GM18907 (cell line): Measurements from ENCODE around the gene HNRNPA3.
"Not testable (repeated sequence)": the region's sequence is repeated elsewhere in the genome, so short reads cannot be mapped to it uniquely, and the experiment has no call there.

Experiments
- ATAC-seq: cut with Tn5 transposase; IDR thresholded peaks from one replicate; pipeline ENCODE4 v1.9.1; 2021; ENCODE audit warnings: mild to moderate bottlenecking, moderate library complexity; ENCODE audit not compliant: unreplicated experiment

The HNRNPA3 gene

DNA sequence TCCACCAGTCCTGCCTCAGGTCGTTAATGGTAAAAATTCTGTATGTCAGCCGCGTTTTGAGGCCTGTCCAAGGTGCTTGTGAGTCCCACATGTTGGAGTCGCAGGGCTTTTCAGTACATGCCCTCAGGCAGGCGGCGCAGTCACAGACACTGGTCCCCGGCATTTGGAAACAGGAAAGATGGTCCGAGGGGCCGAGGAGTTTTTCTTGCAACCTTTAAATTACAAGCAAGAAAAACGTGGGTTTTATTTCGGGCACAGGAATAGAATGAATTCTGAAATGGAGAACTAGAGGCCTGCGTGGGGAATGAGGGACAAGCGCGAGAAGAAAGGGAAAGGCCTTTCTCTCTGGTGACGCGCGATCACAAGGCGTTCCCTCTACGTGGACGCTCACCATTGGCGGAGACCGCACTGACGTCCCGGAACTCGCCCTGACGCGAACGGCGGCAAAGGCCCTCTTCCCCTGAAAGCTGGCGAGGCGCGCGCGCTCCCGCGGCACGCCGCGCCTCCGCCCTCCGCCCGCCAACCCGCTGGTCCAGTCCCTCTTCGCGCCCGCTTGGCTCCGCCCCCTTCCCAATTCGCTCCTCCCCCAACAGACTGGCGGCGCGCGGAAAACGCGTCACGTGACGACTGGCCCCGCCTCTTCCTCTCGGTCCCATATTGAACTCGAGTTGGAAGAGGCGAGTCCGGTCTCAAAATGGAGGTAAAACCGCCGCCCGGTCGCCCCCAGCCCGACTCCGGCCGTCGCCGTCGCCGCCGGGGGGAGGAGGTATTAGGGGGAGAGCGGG is at the start of gene HNRNPA3:
HNRNPA3 (plus strand) TSS at position 689 of the 785 bp plus-strand sequence; CDS start at position 695, 6 bp downstream.
- peak; percentile 88 for ATAC-seq

DNA sequence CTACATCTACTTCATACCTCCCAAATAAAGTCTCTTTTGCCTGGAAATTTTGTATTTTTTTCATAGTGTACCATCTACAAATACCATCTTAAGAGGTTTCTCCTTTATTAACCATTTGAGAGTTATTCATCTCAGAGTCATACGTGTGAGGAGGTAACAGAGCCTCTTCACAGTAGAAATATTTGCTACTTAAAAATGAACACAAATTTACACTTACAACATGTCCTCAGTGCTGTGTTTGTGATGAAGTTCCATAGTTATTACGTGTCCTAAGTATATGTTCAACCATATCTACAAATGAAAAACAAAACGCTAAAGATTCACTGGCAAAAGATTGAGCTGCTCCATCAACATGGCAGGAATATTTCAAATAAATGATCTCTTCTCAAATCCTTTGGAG is 48.5 kb upstream of the HNRNPA3 start:
- no peak for ATAC-seq

DNA sequence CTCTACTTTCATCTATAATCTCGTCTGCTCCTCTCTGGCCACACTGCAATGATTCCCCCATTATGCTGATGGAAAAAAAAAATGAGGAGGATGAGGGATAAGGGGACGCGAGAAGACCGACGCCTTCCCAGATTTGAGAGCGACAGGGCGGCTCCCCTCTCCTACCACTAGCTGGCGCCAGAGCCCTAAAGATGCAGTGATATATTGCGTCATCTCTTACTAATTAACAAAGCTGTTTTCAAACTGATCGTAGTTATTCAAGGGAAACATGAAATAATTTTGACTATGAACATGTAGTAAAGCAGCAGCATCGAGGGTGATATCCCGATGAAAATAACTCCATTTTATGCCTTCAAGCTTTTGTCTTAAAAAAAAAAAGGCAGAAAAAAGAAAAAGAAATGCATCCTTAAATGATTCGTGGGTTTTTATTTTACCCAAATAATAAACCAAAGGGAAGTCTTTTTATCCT is 48.0 kb upstream of the HNRNPA3 start:
- ATAC-seq = peak; percentile 72

DNA sequence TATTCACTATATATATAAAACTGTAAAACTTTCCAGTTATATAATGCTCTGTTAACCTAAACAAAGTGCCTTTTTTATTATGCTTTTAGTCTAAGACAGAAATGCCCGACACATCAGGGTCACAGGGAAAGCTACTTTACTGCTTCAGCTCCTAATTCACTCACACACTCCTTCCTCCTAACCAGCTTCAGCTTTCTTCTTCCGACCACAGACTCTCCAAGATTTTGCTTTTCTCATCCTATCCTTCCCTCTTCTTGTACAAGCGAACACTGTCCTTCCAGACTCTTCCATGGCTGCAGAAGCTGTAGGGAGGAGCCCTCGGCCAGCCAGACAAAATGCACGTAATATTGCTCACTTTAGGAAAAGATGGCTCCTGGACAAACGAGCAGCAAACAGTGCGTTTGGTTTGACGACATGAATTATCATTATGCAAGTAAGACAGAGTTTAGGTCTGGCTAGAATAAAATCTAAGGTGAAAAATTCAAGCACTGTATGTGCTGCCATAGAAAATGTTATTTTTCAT is 47.5 kb upstream of the HNRNPA3 start:
- no peak for ATAC-seq

DNA sequence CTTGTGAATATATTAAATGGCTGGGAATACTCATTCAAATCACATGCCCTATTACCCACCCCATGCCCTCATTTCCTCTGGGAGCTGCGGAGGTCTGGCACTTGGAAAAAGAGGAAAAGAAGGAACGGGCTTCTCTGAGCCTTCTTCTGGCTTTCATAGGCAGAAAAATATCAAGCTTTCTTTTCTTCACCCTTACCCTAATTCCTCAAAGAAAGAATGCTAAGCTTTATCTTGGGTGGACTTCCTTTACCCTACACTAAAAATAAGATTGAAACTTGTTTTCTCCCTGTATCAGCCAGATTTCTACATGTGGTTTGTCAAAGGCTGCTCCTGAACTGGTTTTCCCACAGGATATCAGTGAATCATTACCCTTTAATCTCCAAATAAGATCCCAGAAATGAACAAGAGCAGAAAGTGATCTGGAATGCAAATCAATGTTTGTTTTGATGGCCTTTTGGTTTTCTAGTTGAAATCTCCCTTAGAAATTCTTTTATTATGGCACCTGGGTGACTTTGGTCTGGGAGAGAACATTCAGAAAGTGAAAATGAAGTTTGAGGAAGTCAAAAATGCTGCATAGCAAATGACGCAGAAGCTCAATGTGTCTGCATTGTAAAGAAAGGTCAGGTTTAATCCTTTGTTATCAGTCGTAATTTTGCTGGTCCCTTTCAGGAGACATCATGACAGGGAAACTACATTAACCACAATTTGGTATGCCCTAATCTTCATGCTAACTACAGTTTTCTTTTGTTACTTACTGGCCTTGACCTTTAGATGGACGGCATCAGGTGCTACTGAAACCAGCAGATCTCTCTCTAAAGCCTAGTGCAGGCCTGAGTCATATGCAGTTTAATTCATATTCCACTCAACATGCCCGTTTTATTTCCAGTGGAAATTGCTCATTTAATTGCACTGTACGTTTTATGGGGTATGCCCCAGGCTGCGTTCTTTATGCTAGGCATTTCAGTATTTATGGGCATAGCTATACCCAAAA is 46.6 kb upstream of the HNRNPA3 start:
- peak; percentile 52 for ATAC-seq

DNA sequence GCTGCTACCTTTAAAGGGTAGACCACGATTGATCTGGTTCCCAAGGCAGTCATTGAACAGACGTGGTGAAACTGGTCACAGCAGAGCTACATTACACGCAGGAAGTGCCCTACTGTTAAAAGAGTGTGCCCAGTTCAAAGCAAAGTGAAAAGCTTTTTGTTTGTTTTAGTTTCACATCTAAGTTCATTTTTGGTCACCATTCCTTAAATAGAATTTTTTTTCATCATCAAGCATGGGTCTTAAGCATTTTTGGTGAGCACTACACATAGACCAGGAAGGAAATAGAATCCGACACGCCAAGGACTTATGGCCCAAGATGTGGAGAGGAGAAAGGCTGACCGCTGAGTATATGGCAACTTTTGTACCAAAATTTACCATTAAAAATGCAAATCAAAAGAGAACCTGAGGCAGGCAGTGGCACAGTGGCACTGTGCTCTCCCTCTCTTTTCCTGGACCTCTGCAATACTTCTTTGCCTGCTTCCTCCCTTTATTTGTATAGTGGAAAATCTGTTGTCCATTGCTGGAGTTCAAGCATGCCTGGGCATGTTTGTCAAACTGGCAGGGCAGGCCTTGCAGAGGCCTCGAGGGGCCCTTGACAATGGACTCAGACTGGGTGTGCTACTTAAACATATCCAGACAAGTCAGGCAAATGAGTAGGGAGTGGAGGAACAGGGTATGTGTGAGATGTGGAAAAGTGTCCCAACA is 42.6 kb upstream of the HNRNPA3 start:
- ATAC-seq = peak; percentile 69

DNA sequence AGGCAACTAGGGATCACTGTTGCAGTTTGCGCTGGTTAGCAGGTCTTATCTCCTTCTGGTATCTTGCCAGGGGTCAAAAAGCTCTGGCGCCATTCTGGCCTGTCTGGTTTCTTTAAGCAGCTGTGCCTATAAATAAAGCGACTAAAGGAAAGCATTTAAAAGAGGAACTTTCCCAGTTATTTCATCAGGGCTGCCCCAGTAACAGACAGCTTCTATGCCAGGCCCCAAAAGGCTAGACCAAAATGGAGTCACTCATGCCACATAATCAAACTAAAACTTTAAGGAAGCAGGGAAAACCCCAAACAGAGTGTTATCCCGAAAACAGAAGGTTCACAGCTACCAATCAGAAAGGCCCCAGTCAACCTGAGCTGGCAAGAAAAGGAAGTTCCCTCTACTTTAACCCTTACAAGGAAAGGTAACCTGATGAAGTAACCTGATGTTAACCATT is 41.2 kb upstream of the HNRNPA3 start:
- ATAC-seq = no peak

DNA sequence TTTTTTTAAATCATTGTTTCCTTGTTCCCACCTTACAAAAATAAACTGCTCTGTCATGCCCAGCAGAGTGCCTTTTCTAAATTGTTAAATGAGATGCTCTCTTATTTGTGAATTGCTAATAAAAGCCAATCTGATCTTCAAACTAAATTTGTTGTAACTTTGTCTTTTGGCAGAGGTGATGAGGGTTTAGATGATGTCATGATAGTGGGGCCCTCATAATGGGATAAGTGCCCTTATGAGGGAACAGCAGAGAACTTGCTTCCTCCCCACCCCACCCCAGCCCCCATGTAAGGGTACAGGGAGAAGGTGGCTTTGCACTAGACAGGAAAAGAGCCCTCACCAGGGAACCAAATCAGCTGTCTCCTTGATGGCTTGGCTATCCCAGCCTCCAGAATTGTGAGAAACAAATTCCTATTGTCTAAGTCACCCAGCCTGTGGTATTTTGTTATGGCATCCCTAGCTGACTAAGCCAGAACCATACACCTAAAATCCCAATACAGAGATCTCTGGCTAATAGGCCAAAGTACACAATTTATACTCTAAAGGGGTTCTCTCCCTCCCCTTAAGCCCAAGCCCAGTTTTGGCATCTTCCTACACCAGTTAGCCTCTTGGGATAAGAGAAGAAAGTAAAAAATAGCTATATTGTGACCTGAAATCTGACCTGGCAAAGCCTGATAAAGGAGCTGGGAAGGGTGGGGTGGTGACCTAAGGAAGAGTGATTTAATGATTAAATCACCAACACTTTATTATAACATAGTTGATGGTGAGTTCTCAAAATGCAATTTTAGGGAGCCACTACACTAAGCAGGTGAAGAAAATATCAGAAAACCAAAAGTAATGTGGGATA is 40.3 kb upstream of the HNRNPA3 start:
- ATAC-seq = no peak

DNA sequence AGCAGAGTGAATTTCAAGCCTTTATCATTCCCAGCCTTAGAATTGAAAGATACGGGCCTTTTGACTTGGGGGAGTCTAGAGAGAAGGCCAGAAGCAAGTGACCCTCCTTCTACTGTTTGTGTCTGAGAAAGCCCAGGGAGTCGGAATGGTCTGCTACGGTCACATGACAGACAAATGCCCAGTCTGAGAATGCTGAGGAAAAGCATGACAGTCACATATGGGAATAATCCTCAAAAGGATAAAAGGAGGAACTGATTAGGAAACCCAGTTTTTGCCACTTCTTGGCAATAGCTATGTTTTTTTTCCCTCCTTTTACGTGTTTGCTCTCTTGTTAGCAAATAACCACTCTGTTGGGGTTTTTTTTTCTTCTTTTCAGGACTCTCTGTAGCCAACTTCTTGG is 38.1 kb upstream of the HNRNPA3 start:
- ATAC-seq = no peak

DNA sequence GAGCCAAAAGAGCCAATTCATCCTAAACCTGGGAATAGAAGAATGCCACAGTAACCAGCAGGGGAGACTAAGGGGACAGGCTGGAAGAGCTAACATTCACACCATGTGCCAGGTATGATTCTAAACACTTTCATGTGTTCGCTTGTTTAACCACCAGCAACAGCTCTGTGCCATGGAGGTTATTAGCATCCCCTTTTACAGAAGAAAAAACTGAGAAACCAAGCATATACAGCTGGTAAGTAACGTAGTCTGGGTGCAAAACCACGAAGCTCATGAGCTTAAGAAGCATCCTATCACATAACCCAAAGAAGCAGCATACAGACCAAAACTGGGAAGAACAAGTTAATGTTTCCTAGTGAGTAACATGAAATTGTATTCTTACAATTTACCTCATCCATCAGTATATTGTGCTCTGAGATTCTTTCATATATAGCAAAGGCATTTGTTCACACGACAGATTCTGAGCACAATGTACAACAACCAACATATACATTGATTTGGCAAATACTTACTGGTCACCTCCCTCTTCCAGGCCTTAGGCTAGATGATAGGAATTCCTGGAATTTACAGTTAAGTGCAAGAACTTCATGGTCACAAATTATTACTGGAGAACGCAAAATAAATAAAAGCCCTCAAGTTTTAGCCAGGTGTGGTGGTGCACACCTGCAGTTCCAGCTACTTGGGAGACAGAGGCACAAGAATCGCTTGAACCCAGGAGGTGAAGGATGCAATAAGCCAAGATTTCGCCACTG is 36.5 kb upstream of the HNRNPA3 start:
- no peak for ATAC-seq

DNA sequence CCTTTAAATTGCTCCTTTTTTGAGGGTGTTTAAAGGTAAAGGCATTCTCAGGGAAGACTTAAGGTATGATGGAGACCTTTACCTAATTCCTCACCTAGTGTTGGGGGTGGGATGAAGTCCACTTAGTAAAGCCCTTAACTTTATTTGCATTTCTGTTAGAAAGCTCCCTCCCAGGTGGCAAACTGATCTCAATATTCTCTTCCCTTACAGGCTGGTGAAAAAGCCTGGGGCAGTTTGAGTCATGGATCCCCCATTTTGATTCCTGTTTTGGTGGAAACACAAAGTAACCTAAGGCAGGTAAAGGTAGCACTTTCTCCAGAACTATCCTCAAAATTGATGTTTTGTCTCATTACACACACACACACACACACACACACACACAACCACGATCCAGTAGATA is 33.8 kb upstream of the HNRNPA3 start:
- ATAC-seq = no peak

DNA sequence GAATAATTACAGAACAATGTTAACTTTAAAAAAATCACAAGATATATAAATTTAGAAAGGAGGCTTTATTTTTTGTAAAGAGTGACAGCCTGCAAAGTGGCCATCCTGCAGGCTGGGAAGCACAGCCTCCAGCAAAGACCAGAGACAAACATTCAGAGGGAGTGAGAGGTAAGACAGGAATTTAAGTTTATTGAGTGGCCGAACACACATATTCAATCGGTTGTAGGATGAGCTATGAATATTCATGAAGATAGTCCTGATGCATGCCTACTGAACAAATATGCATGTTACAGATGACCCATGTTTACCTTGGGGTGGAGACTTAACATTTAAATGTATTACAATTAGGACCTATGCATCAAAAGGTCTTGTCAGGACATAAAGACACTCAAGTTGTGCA is 33.4 kb upstream of the HNRNPA3 start:
- ATAC-seq = no peak

DNA sequence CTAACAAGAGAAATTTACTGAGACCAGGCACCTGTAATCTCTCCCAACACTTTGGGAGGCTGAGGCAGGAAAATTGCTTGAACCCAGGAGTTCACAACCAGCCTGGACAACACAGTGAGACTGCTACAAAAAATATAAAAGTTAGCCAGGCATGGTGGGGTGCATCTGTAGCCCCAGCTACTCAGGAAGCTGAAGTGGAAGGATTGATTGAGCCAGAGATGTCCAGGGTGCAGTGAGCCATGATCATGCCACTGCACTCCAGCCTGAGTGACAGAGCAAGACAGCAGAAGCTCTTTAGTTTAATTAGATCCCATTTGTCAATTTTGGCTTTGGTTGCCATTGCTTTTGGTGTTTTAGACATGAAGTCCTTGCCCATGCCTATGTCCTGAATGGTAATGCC is 32.9 kb upstream of the HNRNPA3 start:
- ATAC-seq = not testable (repeated sequence)

DNA sequence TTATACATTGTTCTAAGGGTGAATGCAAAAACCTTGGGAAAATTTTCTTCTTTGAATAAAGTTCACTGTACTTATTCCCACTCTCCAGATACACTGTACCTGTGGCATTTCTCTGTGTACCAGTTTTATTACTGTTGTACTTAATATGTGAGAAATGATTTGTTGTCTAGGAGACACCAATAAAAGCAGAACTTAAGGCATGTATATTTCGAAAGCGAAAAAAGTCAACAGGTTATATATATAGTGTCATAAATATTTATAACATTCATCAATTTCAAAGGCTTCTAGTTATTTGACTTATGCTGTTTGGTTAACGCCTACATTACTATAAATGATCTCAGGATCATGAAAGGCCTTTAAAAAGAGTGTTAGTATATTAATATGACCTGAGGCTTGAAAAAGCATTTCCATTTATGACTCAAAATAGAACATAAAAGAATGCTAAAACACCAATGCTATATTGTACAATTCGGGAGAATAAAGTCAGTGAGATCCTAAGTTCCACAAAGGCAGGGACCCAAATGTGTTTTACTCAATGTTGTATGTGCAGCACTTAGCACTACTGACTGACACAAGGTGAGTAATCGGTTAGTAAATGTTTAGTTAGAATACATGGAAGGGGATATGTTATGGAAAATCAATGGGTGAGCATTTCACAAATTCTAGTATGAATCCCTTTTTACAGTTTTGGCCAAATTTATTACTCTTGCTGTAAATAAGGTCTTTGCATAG is 32.2 kb upstream of the HNRNPA3 start:
- no peak for ATAC-seq

DNA sequence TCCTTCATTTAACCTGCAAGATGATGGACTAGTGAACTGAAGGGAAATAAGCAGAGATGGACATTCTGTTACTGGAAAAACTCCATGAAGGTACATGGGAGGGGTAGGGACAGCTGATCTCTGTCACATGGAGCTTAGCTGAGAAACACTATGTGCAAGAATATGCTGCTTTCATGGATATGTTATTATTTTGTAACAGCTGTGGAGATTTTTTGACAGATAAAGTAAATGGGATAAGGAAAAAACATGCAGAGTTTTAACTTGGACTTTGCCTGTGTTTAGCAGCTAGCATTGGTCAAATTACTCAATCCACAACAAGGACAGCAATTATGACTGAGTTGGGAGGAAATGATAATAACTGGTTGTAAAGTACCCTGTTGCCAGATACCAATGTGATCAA is 28.7 kb upstream of the HNRNPA3 start:
- ATAC-seq = no peak

DNA sequence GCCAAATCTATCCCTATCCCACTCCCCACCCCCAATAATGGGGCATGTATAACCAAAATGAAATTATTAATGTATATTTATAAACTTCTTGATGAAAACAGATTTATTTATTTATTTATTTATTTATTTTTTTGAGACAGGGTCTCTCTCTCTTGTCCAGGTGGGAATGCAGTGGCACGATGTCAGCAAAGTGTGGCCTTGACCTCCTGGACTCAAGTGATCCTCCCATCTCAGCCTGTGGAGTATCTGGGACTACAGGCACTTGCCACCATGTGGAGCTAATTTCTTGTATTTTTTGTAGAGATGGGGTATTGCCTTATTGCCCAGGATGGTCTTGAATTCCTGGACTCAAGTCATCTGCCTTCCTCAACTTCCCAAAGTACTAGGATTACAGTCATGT is 28.0 kb upstream of the HNRNPA3 start:
- no peak for ATAC-seq

DNA sequence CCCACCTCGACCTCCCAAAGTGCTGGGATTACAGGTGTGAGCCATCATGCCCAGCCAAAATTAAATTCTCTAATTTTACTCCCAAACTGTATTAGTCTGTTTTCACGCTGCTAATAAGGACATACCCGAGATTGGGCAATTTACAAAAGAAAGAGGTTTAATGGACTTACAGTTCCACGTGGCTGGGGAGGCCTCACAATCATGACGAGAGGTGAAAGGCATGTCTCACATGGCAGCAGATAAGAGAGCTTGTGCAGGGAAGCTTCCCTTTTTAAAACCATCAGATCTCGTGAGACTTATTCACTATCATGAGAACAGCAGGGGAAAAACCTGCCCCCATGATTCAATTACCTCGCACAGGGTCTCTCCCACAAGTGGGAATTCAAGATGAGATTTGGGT is 26.6 kb upstream of the HNRNPA3 start:
- ATAC-seq = not testable (repeated sequence)

DNA sequence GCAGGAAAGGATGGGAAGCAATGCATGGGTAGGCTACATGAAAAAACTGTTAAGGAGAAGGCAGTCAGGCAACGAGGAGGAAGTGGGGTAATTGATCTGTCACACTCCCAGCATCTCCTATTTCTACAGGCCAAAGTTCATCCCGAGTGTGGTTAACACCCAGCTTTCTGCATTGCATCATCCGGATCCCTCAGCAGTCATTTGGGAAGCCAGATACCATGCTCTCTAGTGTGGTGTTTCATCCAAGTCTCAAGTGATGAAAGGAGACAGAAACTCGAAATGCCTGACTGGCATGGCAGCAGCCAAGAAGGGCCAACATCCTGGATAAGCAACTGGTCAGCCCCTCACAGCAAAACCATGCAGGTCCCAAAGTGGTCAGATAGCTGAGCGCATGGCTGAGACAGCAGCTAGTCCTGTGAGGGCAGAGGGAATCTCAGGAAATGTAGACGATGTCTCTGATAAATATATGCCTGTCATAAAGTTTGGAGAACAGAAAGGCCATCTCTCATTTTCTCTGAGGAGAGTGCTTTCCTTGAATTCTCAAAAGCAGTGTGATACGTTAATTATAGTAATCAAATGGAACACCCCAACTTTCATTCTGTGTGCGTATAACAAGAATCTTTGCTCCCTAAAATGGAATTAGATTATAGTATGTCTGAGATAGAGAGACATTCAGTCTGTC is 24.8 kb upstream of the HNRNPA3 start:
- ATAC-seq = no peak
